Jurkat, Clone E6-1 (cell line): ENCODE measurements around the gene GPR15. TPM values are rescaled to one million over a fixed set of nuclear protein-coding genes. Genes with fewer than 3 reads are reported as not detected.
A peak's percentile ranks its signal among the peaks of the same experiment; 100 is the strongest.

ENCODE experiments used
- DNase-seq: peaks from one replicate; pipeline ENCODE4 v3.0.0-alpha.2; 2011; ENCODE audit warnings: low read depth, low spot score
- H3K4me3 ChIP-seq: 2 replicates; pipeline ENCODE4 v1.5.1; 2011; ENCODE audit warnings: mild to moderate bottlenecking, low read length, control low read depth, moderate library complexity
- polyA plus RNA-seq: library from polyadenylated mRNA; unstranded; fragments of >200 nt; gene quantifications from one replicate; pipeline ENCODE4 v1.2.1, GENCODE V29; 2012; ENCODE audit warnings: missing spikeins; ENCODE audit not compliant: insufficient read length, insufficient read depth

The GPR15 gene
- not detected for polyA plus RNA-seq

DNA sequence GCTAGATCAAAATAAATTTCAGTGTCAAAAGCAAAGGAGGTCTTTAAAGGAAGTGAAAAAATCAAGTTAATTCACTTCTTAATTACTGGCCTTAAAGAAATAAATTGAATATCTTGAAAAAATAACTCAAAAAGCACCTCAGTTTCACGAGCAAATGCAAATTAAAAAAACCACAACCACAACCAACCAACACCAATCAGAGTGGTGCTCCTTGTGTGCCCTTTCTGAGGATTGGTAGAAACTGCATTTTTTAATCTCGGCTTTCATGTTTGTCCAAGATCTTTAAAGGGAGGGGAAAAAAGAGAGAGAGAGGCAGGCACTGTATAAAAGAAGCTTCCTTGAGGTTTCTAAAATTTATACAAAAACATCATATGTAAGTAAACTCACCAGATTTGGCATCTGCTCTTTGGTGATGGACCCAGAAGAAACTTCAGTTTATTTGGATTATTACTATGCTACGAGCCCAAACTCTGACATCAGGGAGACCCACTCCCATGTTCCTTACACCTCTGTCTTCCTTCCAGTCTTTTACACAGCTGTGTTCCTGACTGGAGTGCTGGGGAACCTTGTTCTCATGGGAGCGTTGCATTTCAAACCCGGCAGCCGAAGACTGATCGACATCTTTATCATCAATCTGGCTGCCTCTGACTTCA, at the start of gene GPR15:
GPR15 (plus strand) TSS at position 357 of the 653 bp plus-strand sequence; CDS start at position 413, 56 bp downstream.
- no peak within 1 kb of the TSS for H3K4me3 ChIP-seq
- no peak for DNase-seq

DNA sequence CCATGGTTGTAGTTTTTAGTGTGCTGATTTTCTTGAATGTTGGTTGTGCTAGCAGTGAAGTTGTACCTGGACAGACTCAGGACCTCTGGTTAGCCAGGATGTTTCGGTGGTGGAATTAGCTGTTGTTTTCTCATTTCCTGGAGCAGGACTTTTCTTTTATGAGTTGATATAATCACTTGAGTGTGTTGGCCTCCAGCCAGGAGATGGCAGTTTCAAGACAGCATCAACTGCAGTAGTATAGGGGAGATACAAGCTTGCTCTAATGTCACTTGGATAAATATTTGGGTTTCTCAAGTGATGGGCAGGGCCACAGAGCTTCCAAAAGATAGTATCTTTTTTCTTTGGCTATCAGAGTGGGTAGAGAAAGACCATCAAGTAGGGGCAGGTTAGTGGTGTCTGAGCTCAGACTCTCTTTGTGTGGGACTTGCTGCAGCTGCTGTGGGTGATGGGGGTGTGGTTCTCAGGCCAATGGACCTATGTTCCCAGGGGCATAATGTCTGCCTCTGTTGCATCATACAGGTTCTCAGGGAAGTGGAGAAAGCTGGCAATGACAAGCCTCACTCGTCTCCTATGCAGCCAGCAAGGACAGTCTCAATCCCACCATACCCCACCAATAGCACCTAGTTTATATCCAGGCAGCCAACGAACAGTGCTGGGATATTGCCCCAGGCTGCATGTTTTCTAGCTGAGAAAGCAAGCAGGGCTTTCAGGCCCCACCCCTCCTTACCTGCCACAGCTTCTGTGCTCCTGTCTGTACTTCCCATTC, 48.9 kb upstream of the GPR15 start:
- no peak overlapping the region for H3K4me3 ChIP-seq
- no peak for DNase-seq

DNA sequence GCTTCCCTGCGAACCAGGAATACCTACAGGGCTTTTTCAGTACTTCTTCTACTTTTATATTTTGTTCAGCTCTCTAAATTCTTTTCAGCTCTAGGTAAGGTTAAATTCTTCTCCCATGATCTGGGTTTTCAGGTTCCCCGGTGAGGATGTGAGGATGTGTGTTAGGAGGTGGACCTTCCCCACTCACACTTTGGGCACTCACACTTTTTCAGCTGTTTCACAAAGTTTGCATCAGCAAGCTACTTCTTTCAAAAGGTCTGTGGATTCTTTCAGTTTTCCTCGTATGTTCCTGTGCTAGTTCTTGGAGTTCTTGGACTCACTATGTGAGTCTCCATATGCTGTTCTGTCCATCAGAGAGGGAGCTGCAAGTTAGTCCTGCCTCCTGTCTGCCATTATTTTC, 48.2 kb upstream of the GPR15 start:
- no peak for DNase-seq
- no peak overlapping the region for H3K4me3 ChIP-seq

DNA sequence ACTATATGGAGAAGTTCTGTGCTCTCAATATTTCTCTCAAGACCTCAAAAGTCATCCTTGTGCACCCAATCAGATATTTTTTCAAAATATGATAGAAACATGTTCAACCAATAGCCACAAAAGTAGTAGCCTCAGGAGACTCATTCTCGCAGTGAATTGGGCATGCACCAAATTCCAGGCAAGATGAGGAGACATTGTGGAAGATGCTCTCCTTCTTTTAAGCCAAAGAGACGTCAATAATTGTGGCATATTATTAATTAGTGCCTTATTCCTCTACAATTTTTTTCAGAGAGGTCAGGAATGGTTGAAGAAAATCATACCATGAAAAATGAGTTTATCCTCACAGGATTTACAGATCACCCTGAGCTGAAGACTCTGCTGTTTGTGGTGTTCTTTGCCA, 34.4 kb upstream of the GPR15 start, which contains the start of gene OR5K2:
OR5K2 (plus strand) TSS at position 301 of the 400 bp plus-strand sequence; CDS start at position 301, 0 bp downstream.
- no peak for DNase-seq

DNA sequence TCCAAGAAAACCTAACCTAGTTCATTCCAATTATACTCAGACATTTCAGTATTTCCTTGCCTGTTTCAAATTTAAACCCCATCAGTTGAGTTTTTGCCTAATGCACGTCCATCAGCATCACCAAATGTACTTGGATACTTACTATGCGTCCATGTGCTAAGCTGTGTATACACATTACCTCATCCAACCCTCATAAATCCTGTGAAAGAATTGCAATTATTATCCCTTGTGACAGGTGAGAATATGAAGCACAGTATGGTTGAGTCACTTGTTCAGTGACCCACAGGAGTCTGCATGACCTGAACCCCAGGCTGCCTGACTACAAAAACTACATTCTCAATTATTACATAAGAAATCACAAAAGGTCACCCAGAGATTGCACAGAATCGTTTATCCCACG, 31.8 kb upstream of the GPR15 start:
- no peak for DNase-seq
- H3K4me3 ChIP-seq = no peak overlapping the region

More for the DNA sequence above, 34.4 kb upstream of the GPR15 start, which contains the start of gene OR5K2:
- no peak within 1 kb of the TSS for H3K4me3 ChIP-seq

DNA sequence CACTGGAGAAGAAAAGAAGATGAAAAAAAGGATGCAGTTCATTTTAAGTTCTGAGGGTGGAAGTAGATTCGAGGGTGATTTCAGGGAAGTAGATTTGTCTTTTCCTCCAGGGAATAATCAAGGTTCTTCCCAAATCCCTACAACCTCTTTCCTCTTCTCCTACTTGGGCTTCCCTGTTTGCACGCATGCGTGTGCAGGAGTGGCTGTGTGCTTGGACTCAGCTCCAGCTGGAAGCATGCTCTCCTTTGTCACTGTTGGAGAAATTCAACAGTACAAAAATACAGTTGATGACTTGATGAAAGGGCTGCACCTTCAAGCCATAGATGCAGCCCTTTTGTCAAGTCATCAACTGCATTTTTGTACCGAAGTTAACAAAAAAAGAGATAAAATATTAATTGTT, 30.5 kb upstream of the GPR15 start:
- DNase-seq = no peak
- H3K4me3 ChIP-seq = no peak overlapping the region

DNA sequence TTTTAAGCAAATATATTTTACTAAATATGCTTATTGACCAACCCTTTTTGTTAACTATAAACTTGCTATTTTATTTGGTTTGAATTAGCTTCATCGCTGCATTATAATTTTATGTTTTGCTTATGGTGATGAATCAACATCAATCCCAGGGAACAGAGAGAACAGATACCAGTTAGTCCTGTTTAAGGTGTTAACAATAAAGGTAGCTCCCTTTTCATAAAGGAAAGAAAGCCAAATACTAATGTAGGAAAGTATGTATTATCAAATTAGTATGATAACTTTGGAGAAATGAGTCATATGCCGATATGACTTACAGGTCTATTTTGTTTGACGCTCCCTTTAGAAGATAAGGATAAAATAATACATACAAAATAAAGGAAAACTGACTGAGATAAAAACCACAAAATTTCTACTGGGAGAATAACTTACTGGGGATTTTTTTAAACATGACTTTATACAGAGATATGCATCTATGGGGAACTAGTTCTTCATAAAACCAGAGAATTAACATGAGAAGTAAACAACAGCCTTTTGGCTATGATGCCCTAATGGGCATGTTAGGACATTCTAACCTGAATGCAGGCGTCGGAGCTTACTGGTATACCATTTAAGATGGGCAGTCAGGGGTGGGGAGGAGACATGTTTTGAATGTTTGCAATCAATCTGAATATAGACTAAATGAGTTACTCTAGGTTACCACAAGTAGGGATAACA, 29.8 kb upstream of the GPR15 start:
- DNase-seq = no peak
- H3K4me3 ChIP-seq = no peak overlapping the region

DNA sequence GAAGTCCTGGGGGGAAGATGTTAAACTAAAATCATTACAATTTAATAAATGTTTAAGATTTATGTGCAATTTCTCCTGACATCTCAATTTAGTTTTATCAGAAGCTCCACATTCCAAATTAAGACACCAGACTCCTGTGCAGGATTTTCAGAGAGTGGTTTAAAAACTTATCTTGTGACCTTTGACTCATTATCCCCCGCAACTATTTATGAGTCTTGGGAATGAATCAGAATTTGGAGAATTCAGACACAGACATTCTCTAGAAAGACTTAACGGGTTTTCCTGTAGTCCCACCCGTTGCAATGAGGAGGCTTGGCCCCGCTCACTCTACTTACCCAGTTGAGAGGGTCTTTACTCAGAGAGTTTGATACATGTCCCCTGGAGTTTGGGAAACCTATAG, 27.2 kb upstream of the GPR15 start:
- H3K4me3 ChIP-seq = no peak overlapping the region
- DNase-seq = no peak

DNA sequence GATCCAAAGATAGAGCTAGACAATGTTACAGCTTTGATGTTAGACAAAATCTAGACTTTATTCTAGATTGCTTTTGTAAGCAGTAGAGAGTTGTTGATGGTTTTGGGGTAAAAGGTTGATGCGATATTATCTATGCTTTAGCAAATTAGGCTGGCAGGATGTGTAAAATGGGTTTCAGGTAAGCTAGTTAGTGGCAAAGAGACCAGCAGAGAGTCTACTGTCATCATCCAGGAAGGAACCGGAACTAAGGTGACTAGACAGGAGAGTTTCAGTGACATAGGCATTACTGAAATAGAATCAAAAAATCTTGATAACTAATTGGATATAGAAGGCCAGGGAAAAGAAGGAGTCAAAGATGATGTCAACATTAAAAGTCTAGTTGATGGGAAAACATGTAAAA, 23.2 kb upstream of the GPR15 start:
- no peak for DNase-seq
- no peak overlapping the region for H3K4me3 ChIP-seq

DNA sequence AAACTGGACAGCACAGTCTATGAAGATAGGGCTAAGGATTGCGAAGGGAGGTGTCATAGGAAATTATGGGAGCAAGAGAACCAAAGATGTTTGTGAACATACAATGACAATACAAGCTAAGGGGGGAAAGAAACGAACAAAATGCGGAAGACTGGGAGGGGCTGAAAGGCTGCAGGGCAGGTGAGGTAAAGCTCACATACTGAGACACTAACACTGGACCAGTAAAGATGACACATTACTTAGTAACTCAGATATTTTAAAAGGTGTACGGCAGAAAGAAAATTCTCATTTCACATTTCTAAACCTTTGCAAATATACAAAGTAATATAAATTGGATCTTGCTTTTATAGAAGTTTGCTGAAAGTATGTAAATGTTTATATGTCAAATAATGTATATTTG, 19.2 kb upstream of the GPR15 start:
- no peak for DNase-seq
- no peak overlapping the region for H3K4me3 ChIP-seq

DNA sequence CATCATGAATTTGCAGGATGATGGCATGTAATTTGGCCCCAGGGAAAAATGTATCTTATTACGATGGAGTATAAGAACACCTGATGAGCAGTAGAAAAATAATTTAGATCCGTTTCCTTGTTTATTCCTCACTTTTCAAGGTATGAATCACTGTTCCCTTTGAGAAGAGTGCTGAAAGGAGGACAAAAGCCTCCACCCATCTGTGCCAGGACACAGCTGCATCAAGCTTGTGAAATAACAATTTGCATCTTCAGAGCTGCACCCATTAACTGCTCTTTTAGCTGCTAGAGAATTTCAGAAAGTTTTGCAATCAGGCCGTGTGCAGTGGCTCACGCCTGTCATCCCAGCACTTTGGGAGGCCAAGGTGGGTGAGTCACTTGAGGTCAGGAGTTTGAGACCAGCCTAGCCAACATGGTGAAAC, 18.7 kb upstream of the GPR15 start:
- H3K4me3 ChIP-seq = no peak overlapping the region
- no peak for DNase-seq

DNA sequence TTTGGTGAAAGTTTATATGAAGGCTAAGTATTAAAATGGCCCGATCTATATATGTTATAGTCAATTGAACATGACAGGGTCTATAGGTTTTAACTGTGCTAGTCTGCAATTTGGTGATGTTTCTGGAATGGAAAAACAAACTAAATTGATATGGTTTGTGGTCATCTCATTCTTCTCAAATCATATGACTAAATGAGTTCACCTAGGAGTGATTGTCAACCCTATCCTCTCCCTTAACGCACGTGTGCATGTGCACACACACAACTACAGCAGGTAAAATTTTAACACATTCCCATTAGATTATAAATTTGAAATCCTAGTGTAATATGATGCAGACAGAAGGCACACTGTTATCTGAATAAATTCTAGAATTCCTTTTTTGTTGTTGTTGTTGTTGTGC, 18.0 kb upstream of the GPR15 start:
- DNase-seq = no peak
- no peak overlapping the region for H3K4me3 ChIP-seq

DNA sequence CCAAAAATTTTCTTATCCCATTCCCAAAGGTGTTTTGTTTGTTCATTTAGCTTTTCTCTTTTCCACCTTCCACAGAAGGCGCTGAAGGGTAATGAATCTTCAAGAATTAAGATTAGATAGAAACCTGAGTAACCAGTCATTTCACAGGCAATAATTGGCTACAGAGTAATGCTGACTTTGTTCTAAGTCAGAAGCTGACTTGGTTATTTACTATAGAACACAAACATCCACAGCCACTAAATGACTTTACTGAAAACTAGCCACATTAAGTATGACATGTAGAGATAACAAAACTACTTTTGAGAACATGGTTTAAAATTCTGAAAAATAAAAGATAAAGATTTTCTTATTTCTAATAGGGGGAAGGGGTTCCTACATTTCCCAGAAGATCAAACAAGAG, 16.8 kb upstream of the GPR15 start:
- H3K4me3 ChIP-seq = no peak overlapping the region
- DNase-seq = no peak

DNA sequence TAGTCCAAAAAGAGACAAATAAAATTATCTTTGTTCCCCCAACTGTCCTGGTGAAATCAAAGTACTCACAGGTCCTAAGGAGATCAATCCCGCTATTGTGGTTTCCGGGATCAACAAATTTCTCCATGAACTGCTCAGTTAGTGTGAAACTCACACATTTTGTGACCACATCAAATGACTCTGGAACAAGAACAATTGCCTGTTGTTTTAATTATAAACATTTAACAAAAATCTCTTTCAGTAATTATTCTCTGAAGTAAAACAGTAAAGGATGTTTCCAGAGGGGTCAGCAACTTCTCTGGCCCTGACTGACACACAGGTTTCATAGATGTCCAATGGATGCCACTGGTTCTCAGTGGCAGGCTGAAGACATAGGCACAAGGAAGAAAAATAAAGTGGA, 13.0 kb upstream of the GPR15 start:
- H3K4me3 ChIP-seq = no peak overlapping the region

DNA sequence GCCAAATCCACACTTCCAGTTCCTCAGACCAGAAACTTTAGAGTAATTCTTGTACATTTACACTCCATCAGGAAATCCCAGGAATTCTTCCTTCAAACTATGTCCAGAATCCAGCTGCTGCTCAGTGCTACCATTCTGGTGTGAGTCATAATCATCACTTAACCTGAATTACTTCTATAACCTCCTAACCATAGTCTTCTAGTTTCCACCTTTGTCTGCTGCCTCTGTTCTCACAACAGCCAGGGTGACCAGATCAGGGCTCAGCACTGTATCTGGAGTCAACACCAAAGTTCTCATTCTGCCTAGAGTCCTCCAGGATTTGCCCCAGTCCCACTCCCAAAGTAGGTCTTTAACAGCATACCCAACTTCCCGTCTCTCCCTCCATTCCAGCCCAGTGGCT, 12.4 kb upstream of the GPR15 start:
- no peak overlapping the region for H3K4me3 ChIP-seq
- no peak for DNase-seq

More for the DNA sequence above, 13.0 kb upstream of the GPR15 start:
- no peak for DNase-seq

DNA sequence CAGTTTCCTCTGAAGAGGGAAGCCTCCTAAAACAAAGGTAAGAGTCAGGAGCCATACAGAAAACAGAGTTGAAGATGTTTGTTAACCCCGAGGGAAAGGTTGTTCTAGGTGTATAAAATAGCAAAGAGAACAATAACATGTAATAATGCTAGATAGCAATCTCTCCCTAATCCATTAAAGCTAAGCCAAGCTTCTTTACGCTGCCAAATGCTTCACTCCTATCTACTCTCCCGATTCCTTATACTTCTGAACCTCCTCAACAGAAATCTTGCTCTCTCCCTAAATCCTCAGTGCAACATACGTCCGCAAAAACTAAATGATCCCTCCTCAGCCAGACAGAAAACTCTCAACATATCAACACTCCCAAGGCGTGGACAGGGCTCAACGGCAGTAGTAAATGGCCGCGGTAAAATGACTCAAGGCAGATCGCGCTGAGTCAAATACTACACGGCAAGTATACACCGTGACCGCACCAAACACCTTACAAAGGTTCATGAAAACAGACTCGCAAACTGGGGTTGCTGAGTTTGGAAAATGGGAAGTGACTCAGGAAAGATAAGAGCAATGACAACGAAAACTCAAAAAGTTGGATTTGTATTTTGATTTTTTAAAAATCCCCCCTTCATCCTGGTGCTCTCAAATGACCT, 9.8 kb upstream of the GPR15 start:
- peak overlapping the region; percentile 93 for H3K4me3 ChIP-seq
- DNase-seq = peak; percentile 11

DNA sequence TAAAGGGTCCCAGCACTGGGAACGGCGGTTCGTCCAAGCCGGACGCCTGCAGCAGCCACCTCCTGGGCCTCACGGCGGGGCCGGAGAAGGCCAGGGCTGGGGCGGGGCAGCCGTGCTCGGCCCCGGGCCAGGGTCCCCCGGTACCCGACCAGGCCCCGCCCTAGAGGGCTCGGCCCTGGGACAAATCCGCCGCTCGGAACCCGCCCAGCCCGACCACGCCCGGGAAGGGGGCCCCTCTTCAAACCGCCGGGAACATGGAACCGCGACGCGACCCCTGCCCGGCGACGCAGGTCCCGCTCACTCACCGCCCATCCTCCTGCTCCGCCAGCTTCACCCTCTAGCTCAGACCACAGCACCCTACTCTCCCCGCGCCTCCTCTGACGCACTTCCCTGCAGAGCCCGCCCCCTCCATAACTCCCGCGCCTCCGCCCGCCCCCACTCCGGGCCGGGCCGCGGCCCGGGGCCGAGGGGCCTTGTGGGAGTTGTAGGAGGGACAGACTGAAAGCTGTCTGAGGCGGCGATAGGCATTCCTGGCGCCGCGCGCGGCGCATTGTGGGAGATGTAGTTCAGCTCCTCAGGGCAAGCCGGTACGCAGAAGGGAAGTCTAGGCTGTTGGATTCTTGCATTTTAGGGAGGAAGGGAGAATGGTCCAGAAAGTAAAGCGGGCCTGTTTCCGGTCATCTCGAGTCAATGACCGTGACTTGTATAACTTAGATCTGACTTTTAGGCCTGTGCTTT, 9.1 kb upstream of the GPR15 start, which contains the start of gene CLDND1:
CLDND1 (minus strand) TSS at position 359 of the 738 bp plus-strand sequence. CDS start 1,478 bp downstream, outside the sequence.
- peak within 1 kb of the TSS; percentile 93 for H3K4me3 ChIP-seq

DNA sequence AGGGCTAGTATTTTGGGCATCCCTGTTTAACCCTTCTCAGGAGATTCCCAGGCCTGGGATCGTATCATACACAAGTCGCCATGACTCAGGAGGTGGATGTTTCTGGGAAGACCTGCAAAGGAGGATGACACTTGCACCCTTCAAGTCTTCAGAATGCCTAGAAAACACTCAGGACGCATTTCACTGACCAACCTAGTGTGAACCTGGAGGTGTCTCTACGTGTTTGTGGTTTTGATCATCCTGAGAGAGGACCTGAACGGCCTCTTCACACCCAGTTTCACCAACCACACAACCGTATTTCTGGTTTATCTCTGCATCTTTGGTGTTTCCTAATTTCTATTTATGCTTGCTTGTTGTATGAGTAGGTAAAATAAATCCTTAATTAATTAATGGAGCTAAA, 6.3 kb upstream of the GPR15 start:
- no peak for DNase-seq

More for the DNA sequence above, 9.1 kb upstream of the GPR15 start, which contains the start of gene CLDND1:
- peak; percentile 93 for DNase-seq

More for the DNA sequence above, 6.3 kb upstream of the GPR15 start:
- H3K4me3 ChIP-seq = no peak overlapping the region
